Spleen (tissue), 7 donors: ENCODE measurements around the gene INTS1.

Experiments
- POLR2A ChIP-seq, 3 donors: fragments of 450-650 bp; IDR thresholded peaks; one replicate each; pipeline ENCODE4 v1.5.1; 2017; ENCODE audit warnings: antibody characterized with exemption in 3 of 3, mild to moderate bottlenecking in 1 of 3
- POLR2AphosphoS5 ChIP-seq, 3 donors: sonication (generic); formaldehyde crosslinking; IDR thresholded peaks; one replicate each; pipeline ENCODE4 v1.5.1; 2017; ENCODE audit warnings: antibody characterized with exemption in 3 of 3
- TF ChIP-seq, protein P1 (sequence below), 11 experiments: fragments of 200-600 bp in 7 of 11; fragments of 450-650 bp in 4 of 11; sonication (generic) in 4 of 11; IDR thresholded peaks in 8 of 11; conservative IDR thresholded peaks in 3 of 11; 1 replicate in 7 of 11; 2 replicates in 4 of 11; pipeline versions ENCODE4 v1.4.0 to v1.8.0; 2016 to 2021; ENCODE audit warnings: antibody characterized with exemption in 11 of 11, inconsistent platforms in 4 of 11, mild to moderate bottlenecking in 1 of 11
- donor health status: DM: no; HTN: no; CAD: no; lungs with moderate emphysema.
- donor health status: DM: no; HTN: no; CAD: no.
- donor health status: DM: no; HTN: no; CAD: no.

DNA sequence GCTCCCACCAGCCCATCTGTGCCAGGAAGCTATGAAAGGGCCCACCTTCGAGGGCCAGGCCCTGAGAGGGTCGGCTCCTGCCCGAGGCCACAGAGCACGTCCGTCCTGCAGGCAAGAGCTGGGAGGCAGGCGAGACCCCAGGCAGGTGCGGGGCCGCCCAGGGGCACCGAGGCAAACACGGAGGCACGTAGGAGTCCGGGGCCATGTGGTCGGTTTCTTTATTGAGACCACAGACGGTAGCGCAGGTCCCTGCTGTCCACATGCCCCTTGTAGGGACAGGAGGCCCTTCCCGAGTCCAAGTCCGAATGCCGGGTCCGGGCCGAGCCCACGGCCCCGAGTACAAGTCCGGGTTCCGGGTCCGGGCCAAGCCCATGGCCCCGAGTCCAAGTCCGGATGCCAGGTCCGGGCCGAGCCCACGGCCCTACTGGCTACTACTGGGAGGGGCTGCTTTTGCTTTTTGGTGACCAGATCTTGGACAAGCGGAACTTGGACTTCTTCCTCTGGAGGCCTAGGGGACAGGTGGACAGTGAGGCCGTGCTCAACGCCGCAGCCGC, 69.9 kb downstream of the INTS1 start:
- TF ChIP-seq, protein P1, sequence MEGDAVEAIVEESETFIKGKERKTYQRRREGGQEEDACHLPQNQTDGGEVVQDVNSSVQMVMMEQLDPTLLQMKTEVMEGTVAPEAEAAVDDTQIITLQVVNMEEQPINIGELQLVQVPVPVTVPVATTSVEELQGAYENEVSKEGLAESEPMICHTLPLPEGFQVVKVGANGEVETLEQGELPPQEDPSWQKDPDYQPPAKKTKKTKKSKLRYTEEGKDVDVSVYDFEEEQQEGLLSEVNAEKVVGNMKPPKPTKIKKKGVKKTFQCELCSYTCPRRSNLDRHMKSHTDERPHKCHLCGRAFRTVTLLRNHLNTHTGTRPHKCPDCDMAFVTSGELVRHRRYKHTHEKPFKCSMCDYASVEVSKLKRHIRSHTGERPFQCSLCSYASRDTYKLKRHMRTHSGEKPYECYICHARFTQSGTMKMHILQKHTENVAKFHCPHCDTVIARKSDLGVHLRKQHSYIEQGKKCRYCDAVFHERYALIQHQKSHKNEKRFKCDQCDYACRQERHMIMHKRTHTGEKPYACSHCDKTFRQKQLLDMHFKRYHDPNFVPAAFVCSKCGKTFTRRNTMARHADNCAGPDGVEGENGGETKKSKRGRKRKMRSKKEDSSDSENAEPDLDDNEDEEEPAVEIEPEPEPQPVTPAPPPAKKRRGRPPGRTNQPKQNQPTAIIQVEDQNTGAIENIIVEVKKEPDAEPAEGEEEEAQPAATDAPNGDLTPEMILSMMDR (IDR thresholded peaks at IDR 0.05 in 8 of 11, conservative IDR thresholded peaks at IDR 0.05 in 3 of 11): no peak
- no peak for TF ChIP-seq POLR2A (IDR thresholded peaks at IDR 0.05)
- TF ChIP-seq POLR2AphosphoS5 (IDR thresholded peaks at IDR 0.05): no peak
